HG03025 (cell line): ENCODE data around the gene KRTAP1-5.
"Not testable (repeated sequence)": the region's sequence is repeated elsewhere in the genome, so short reads cannot be mapped to it uniquely, and the experiment has no call there.

ENCODE experiments used
- ATAC-seq: cut with Tn5 transposase; IDR thresholded peaks from one replicate; pipeline ENCODE4 v1.9.1; 2021; ENCODE audit warnings: mild to moderate bottlenecking, moderate library complexity; ENCODE audit not compliant: unreplicated experiment, low FRiP score

Gene KRTAP1-5

GRCh38 chr17:41026715-41027471, at the start of gene KRTAP1-5:
TSS of gene KRTAP1-5 (minus strand) at chr17:41027208. CDS start at chr17:41027155, 53 bp downstream.
- no peak for ATAC-seq

GRCh38 chr17:41076788-41077187, 49.8 kb upstream of the KRTAP1-5 start:
- ATAC-seq = no peak

GRCh38 chr17:41073676-41074075, 46.7 kb upstream of the KRTAP1-5 start:
- no peak for ATAC-seq

DNA sequence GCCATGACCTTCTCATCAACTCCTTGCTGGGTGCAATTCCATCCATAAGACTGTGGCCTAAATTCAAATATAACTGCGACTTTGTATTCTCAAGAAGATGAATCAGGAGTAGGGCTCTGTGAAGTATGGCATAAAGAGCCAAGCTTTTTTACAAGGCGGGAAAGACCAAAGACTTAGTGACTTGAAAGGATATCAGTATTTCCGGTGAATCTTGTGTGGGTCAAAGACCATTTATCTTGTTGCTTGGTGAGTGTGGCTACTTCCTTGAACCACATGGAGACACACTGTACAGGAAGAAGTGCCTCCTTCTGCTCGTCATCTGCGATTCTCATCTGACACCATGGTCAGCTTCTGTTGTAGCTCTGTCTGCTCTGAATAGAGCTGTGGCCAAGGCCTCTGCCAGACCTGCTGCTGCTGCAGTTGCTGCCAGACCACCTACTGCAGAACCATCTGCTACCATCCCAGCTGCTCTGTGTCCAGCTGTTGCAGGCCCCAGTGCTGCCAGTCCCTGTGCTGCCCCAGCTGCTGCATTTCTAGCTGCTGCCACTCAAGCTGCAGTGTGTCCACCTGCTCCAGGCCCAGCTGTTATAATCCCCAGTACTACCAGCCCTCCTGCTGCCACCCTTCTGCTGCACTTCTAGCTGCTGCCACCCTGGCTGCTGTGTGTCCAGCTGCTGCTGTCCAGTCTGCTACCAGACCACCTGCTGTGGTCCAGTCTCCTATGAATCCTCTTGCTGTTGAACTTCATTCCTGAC, 44.8 kb upstream of the KRTAP1-5 start:
- ATAC-seq = no peak

- ATAC-seq = no peak
Measured at GRCh38 chr17:41069031-41069430, 42.0 kb upstream of the KRTAP1-5 start.

- ATAC-seq = no peak
Measured at GRCh38 chr17:41067281-41067680, 40.3 kb upstream of the KRTAP1-5 start.

DNA sequence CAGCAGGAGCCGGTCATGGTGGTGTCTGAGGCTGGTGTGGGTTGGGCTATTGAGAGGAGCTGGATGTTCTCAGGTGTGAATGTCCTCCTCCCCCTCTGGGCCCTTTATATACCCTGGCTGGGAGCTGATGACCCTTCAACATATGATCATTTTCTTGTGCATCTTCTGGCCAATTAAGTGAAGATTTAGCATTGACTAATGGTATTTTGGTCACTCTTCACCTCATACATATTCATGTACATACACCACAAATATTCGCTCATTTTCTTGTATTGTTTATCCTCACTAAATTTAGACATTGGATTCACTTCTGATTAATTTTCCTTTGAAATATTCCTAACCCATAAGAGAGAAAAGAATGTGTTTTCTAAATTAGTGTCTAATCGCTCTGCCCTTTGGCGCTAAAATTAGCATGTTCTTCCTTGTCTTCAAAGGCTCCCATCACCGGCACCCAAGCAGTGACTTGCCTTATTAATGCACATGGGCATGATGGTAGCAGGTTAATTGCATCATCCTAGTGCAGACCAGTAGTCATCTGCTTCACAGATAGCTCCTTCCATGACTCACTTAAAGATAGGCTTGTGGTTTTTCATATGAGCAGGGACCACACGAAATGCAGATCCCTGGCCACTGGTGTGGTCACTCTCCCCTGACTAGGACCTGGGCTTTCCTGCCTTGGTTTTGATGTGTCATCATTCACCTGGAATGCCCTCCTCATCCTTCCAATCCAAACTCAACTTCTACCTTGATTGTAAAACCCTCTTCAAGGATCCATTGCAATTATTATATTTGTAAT, 39.0 kb upstream of the KRTAP1-5 start, which contains the start of gene KRTAP2-4:
TSS of gene KRTAP2-4 (minus strand) at position 51 of the 796 bp plus-strand sequence. CDS start at position 17, 34 bp downstream.
- ATAC-seq = no peak

DNA sequence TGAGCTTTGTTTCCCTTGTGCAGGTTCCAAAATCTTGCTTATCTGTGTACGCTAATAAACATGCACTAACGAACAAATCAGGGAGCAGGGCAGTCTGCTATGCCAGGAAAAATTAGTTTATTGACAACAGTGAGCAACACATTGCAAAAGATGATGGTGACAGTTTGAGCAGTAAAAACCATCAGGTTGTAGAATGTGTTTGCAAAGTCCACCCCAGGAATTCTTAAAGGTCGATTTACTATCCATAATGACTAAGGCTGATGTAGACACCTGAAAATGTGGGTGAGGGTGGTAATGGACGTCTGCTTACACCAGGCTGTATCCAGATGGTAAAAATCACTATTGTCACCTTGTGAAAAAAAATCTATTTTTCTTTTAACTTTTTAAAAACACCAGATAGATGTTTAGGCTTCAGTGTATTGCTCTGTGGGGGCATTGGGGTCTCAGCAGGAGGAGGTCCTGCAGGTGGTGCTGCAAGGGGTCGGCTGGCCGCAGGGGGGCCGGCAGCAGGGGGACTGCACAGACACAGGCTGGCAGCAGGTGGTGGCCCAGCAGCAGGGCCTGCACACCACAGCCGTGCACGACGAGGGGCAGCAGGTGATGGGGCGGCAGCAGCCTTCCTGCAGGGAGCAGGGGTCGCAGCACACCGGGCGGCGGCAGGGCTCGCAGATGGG, 38.1 kb upstream of the KRTAP1-5 start:
- not testable (repeated sequence) for ATAC-seq

DNA sequence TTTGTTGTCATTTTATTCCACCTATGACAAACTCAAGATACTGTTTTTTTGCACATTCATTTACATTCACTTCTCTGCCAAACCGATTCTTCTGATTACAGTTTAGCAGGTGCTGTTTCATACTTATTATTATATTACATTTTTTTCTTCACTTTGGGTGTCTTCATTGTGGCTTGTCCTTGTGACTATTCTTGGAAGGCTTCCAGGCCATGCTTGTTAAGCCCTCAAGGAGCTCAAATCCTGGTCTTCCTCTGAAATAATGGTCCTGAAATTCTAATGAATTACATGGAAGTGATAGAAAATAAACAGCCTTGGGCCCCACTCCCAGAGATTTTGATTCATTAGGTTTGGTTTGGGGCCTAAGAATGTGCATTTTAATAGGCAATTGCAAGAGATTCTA, 37.3 kb upstream of the KRTAP1-5 start:
- ATAC-seq = no peak

- no peak for ATAC-seq
Measured at GRCh38 chr17:41063449-41063848, 36.4 kb upstream of the KRTAP1-5 start.

GRCh38 chr17:41061964-41062363, 35.0 kb upstream of the KRTAP1-5 start:
- ATAC-seq = no peak

DNA sequence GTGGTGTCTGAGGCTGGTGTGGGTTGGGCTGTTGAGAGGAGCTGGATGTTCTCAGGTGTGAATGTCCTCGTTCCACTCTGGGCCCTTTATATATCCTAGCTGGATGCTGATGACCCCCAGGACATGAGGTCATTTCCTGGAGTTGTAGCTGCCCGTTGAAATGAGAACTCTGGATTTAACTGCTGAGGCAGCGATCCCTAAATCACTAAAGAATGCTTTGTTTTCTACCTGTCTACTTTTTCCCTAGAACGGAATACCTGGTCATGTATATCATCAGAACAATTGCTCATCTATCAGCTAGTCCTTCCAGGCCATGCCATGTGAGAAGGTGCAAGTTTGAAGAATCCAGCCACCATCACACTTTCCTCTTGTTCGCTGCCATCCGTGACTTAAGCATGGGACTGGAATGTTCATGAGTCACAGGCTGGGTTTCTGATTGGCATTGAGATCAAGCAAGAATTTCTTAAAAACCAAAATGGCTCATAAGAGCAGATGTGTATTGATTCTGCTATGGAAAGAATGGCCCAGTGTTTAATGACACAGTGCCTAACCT, 33.1 kb upstream of the KRTAP1-5 start, which contains the start of gene KRTAP2-3:
TSS of gene KRTAP2-3 (minus strand) at position 63 of the 553 bp plus-strand sequence. CDS start 64 bp downstream, outside the sequence.
- no peak for ATAC-seq

DNA sequence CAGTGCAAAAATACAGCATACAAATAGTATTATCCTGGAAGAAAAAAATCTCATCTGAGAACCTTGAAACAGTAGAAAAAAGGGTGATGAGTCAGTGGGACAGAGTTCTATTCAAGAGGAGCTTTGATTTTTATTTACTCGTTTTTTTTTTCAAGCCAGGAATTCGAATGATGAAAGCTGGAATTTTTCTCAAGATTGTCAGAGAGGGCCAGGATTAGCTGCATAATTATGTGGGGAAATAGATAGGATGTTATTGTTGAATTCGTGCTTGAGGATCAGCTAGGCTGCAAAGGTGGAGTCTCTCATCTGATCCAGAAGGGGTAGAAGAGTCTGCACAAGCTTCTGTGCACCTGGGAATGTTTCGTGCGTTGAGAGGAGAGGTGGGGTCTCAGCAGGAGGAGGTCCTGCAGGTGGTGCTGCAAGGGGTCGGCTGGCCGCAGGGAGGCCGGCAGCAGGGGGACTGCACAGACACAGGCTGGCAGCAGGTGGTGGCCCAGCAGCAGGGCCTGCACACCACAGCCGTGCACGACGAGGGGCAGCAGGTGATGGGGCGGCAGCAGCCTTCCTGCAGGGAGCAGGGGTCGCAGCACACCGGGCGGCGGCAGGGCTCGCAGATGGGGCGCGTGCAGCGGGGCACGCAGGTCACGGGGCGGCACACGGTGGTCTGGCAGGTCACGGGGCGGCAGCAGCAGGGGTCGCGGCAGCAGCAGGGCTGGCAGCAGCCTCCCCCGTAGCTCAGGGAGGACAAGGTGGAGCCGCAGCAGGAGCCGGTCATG, 32.5 kb upstream of the KRTAP1-5 start:
- ATAC-seq = not testable (repeated sequence)

- no peak for ATAC-seq
Measured at GRCh38 chr17:41058741-41059140, 31.7 kb upstream of the KRTAP1-5 start.

GRCh38 chr17:41057547-41057946, 30.5 kb upstream of the KRTAP1-5 start:
- no peak for ATAC-seq

DNA sequence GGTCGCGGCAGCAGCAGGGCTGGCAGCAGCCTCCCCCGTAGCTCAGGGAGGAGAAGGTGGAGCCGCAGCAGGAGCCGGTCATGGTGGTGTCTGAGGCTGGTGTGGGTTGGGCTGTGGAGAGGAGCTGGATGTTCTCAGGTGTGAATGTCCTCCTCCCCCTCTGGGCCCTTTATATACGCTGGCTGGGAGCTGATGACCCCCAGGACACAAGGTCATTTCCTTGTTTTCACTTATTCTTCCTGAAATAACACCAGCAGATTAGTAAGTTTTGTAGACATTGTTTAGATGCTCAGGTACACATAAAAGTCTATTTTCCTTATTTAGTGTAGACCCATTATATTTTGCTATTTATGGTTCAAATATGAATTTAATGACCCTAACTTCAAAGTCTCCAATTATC, 28.1 kb upstream of the KRTAP1-5 start, which contains the start of gene KRTAP2-2:
TSS of gene KRTAP2-2 (minus strand) at position 101 of the 400 bp plus-strand sequence. CDS start at position 82, 19 bp downstream.
- not testable (repeated sequence) for ATAC-seq

DNA sequence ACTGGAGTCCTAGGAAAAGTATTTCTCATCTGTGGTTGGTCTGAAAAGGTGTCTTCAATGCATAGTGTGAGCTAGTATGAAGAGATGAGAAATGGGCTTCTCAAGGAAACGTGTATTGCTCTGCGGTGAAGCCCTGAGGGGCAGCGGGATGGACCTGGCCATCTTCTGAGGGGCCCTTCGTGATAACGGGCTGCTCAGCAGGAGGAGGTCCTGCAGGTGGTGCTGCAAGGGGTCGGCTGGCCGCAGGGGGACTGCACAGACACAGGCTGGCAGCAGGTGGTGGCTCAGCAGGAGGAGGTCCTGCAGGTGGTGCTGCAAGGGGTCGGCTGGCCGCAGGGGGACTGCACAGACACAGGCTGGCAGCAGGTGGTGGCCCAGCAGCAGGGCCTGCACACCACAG, 27.5 kb upstream of the KRTAP1-5 start:
- ATAC-seq = not testable (repeated sequence)

DNA sequence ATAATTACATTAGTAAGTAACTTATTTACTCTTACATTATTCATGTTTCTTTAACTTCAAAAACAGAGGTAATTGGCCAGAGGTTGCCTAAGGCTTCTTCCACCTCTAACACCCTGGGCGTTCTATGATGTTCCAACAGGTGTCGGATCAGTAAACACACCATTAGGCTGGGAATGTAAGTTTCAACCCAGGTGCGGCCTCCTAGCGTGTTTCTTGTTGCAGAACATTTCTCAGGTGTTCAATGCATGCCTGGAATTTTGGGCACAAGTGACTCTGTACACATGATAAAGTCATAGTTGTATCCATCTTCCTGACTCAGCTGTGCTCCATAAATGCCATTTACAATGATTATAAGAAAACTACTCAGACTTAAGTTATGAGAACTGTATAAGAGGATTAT, 27.0 kb upstream of the KRTAP1-5 start:
- ATAC-seq = no peak

GRCh38 chr17:41052566-41052965, 25.6 kb upstream of the KRTAP1-5 start:
- no peak for ATAC-seq
